Measurements from ENCODE around the gene SH2D6. TPM values are rescaled to one million over a fixed set of nuclear protein-coding genes. Genes with fewer than 3 reads are reported as not detected.
"Not testable (repeated sequence)": the region's sequence is repeated elsewhere in the genome, so short reads cannot be mapped to it uniquely, and the experiment has no call there.

Gene SH2D6
- total and polyA plus RNA-seq, 11 donors: not detected

- Histone ChIP-seq H3K4me3 (no peak overlapping the region), H3K36me3 (peaks cover 0 to 79% (median 68%) of the 10 kb centered on the region in 9 donors), H3K27ac (no peak overlapping the region), H3K9me3 (peaks cover 0 to 10% (median 0%) of the 10 kb centered on the region in 12 donors), H3K27me3 (no peaks in the 10 kb centered on the region), H3K4me1 (no peaks in the 10 kb centered on the region)
- no peak for ATAC-seq
- intact Hi-C loops (cut with DNase I): no loop called here
- DNase-seq: no peak
- 92 to 98% (median 96%) methylated on average over 4 to 5 of the region's 5 CpGs for WGBS, 4 donors
- TF ChIP-seq POLR2A (IDR thresholded peaks at IDR 0.05) (no peak), CTCF (IDR thresholded peaks at IDR 0.05) (no peak)
These were observed 42.0 kb upstream of the SH2D6 start for GRCh38 chr2:85376291-85377065.

GRCh38 chr2:85377083-85377482 lies 41.4 kb upstream of the SH2D6 start:
- Histone ChIP-seq H3K4me3 (no peak overlapping the region), H3K4me1 (no peaks in the 10 kb centered on the region), H3K36me3 (peaks cover 0 to 79% (median 63%) of the 10 kb centered on the region in 9 donors), H3K9me3 (peaks cover 0 to 10% (median 0%) of the 10 kb centered on the region in 12 donors), H3K27ac (no peak overlapping the region), H3K27me3 (no peaks in the 10 kb centered on the region)
- DNase-seq: no peak
- no peak for ATAC-seq
- TF ChIP-seq POLR2A (IDR thresholded peaks at IDR 0.05) (no peak), CTCF (IDR thresholded peaks at IDR 0.05) (no peak)
- intact Hi-C loops (cut with DNase I): no loop called here
- WGBS, 4 donors: 88 to 95% (median 93%) methylated on average over 11 of the region's 11 CpGs

GRCh38 chr2:85378257-85378656 lies 40.3 kb upstream of the SH2D6 start:
- ATAC-seq (no peak), DNase-seq (no peak)
- intact Hi-C loops (cut with DNase I): no loop called here
- H3K36me3 ChIP-seq: peaks cover 0 to 78% (median 59%) of the 10 kb centered on the region in 9 donors
- H3K4me1 ChIP-seq: no peaks in the 10 kb centered on the region
- no peak overlapping the region for H3K4me3 ChIP-seq
- WGBS, 4 donors: 91 to 96% (median 95%) methylated on average over 5 of the region's 5 CpGs
- H3K27ac ChIP-seq: no peak overlapping the region
- H3K9me3 ChIP-seq: peaks cover 0 to 10% (median 0%) of the 10 kb centered on the region in 12 donors
- TF ChIP-seq CTCF (IDR thresholded peaks at IDR 0.05) (no peak), POLR2A (IDR thresholded peaks at IDR 0.05) (no peak)
- no peaks in the 10 kb centered on the region for H3K27me3 ChIP-seq

GRCh38 chr2:85380048-85380447 lies 38.5 kb upstream of the SH2D6 start:
- no peak for TF ChIP-seq CTCF (IDR thresholded peaks at IDR 0.05)
- no peak for TF ChIP-seq POLR2A (IDR thresholded peaks at IDR 0.05)
- no peak for DNase-seq
- Histone ChIP-seq H3K27me3 (no peaks in the 10 kb centered on the region), H3K27ac (no peak overlapping the region), H3K4me3 (no peak overlapping the region), H3K4me1 (no peaks in the 10 kb centered on the region), H3K9me3 (no peaks in the 10 kb centered on the region), H3K36me3 (peaks cover 0 to 95% (median 76%) of the 10 kb centered on the region in 9 donors)
- intact Hi-C loops (cut with DNase I): no loop called here
- ATAC-seq: no peak
- WGBS, 4 donors: 84 to 92% (median 87%) methylated on average over 1 of the region's 1 CpG

- H3K36me3 ChIP-seq: peaks cover 0 to 97% (median 78%) of the 10 kb centered on the region in 9 donors
- H3K27me3 ChIP-seq; ATAC-seq; DNase-seq; H3K4me3 ChIP-seq; intact Hi-C loops (cut with DNase I); H3K4me1 ChIP-seq; H3K27ac ChIP-seq; H3K9me3 ChIP-seq: not testable (repeated sequence)
- WGBS, 4 donors: 94 to 98% (median 95%) methylated on average over 5 of the region's 5 CpGs
These were observed 35.4 kb upstream of the SH2D6 start for GRCh38 chr2:85383151-85383550.

Measured in heart left ventricle (tissue), 16 donors.